K562 (cell line): ENCODE results near the gene RABGAP1L.

Source experiments
- CBX1 ChIP-seq: sonication (generic); IDR thresholded peaks from 2 replicates; pipeline ENCODE4 v1.6.1; 2016; ENCODE audit warnings: antibody characterized with exemption, low read depth, mild to moderate bottlenecking
- ETS1 ChIP-seq: conservative IDR thresholded peaks from 2 replicates; pipeline ENCODE4 v1.6.1; 2011; ENCODE audit warnings: low read depth, mild to moderate bottlenecking, low read length; ENCODE audit not compliant: control insufficient read depth
- MYBL2 ChIP-seq, 2 experiments: fragments of 450-650 bp in 1 of 2; sonication (generic) in 1 of 2; formaldehyde crosslinking in 1 of 2; IDR thresholded peaks; 2 replicates each; pipeline versions ENCODE4 v1.6.1 to v1.8.1; 2017 to 2022; ENCODE audit warnings: borderline replicate concordance in 1 of 2, inconsistent platforms in 1 of 2, low read depth in 1 of 2, mild to moderate bottlenecking in 1 of 2, missing genetic modification reagents in 1 of 2, moderate library complexity in 1 of 2
- TCF7L2 ChIP-seq: fragments of 150-350 bp; IDR thresholded peaks from 2 replicates; pipeline ENCODE4 v1.6.1; 2016; ENCODE audit warnings: low read depth, mild to moderate bottlenecking, low read length, moderate library complexity

- TF ChIP-seq TCF7L2 (no peak), MYBL2 (IDR thresholded peaks at IDR 0.05; ENCODE audit: low read depth) (no peak), MYBL2 (CRISPR knock-in tag; IDR thresholded peaks at IDR 0.05; ENCODE audit: borderline replicate concordance) (no peak), CBX1 (no peak), ETS1 (no peak)
These were observed 321.0 kb downstream of the RABGAP1L start for GRCh38 chr1:174480324-174480723.
